Prostate gland (tissue), 2 donors: Measurements from ENCODE around the gene NHLH1.

Source experiments
- CTCF ChIP-seq, 4 experiments: fragments of 200-600 bp in 2 of 4; fragments of 450-650 bp in 2 of 4; sonication (generic) in 2 of 4; IDR thresholded peaks; 1 replicate in 3 of 4; 2 replicates in 1 of 4; pipeline ENCODE4 v1.5.1; 2016 to 2019; ENCODE audit warnings: antibody characterized with exemption in 4 of 4, mild to moderate bottlenecking in 2 of 4, moderate library complexity in 2 of 4
- POLR2A ChIP-seq: fragments of 450-650 bp; IDR thresholded peaks from one replicate; pipeline ENCODE4 v1.6.1; 2016; ENCODE audit warnings: antibody characterized with exemption, mild to moderate bottlenecking
- POLR2AphosphoS5 ChIP-seq: sonication (generic); formaldehyde crosslinking; IDR thresholded peaks from one replicate; pipeline ENCODE4 v1.6.1; 2017; ENCODE audit warnings: antibody characterized with exemption

- TF ChIP-seq CTCF (IDR thresholded peaks at IDR 0.05) (no peak), POLR2AphosphoS5 (no peak), POLR2A (no peak)
Observed at GRCh38 chr1:160340146-160340545, 26.7 kb upstream of the NHLH1 start.
